HFFc6 (cell line): Measurements from ENCODE around the gene GPX7. TPM values are rescaled to one million over a fixed set of nuclear protein-coding genes. Genes with fewer than 3 reads are reported as not detected.
"Not testable (repeated sequence)": the region's sequence is repeated elsewhere in the genome, so short reads cannot be mapped to it uniquely, and the experiment has no call there.

Source experiments
- DNase-seq: peaks from one replicate; pipeline ENCODE4 v3.0.0-alpha.2; 2018
- H3K27ac Mint-ChIP-seq: 2 replicates; pipeline ENCODE4 v1.8.0; 2020; ENCODE audit warnings: mild to moderate bottlenecking, mixed read lengths
- H3K27me3 Mint-ChIP-seq: 2 replicates; pipeline ENCODE4 v1.8.0; 2021; ENCODE audit warnings: mild to moderate bottlenecking, moderate library complexity, mixed read lengths; ENCODE audit not compliant: insufficient read depth
- H3K36me3 Mint-ChIP-seq: 2 replicates; pipeline ENCODE4 v1.8.0; 2021; ENCODE audit warnings: low read depth, mixed read lengths
- H3K4me1 Mint-ChIP-seq: 2 replicates; pipeline ENCODE4 v1.8.0; 2020; ENCODE audit warnings: low read depth, mixed read lengths
- H3K4me3 Mint-ChIP-seq: 2 replicates; pipeline ENCODE4 v1.8.0; 2020; ENCODE audit warnings: mild to moderate bottlenecking, moderate library complexity, mixed read lengths
- H3K9me3 Mint-ChIP-seq: 2 replicates; pipeline ENCODE4 v1.8.0; 2020; ENCODE audit warnings: mild to moderate bottlenecking, mixed read lengths
- total RNA-seq, 6 experiments: library from RNA; stranded (reverse); fragmentation: NEBNext Ultra II Directional; extraction: Animal tissue kit (Norgen Biotek cat#: 25700); gene quantifications; 2 replicates in 1 of 6; 3 replicates in 5 of 6; pipeline ENCODE4 v1.2.3, GENCODE V29; 2021
- TF ChIP-seq, protein P1 (sequence below): fragments of 200-600 bp; sonication (generic); IDR thresholded peaks from 2 replicates; pipeline ENCODE4 v1.5.0; 2021; ENCODE audit warnings: antibody characterized with exemption, mild to moderate bottlenecking

The GPX7 gene
- total RNA-seq, 6 experiments from 2014 or later, result 15.5 to 24.6 (median 18.6) TPM

DNA sequence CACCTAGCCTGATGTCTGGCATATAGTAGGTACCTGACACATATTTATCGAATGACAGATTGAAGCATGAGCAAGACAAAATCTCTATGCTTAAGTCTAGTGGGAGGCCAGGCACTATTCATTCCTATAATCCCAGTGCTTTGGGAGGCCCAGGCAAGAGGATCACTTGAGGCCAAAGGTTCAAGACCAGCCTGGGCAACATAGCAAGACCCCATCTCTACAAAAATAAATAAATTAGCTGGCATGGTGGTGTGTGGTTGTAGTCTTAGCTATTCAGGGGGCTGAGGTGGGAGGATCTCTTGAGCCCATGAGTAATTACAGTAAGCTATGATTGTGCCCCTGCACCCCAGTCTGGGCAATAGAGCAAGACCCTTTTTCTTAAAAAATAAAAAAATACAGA lies 26.1 kb upstream of the GPX7 start:
- Mint-ChIP-seq H3K27me3 (peaks cover 7% of the 10 kb centered on the region), H3K9me3 (no peaks in the 10 kb centered on the region), H3K36me3 (no peaks in the 10 kb centered on the region), H3K4me1 (peaks cover 31% of the 10 kb centered on the region), H3K4me3 (no peak overlapping the region), H3K27ac (no peak overlapping the region)
- no peak for DNase-seq
- TF ChIP-seq, protein P1, sequence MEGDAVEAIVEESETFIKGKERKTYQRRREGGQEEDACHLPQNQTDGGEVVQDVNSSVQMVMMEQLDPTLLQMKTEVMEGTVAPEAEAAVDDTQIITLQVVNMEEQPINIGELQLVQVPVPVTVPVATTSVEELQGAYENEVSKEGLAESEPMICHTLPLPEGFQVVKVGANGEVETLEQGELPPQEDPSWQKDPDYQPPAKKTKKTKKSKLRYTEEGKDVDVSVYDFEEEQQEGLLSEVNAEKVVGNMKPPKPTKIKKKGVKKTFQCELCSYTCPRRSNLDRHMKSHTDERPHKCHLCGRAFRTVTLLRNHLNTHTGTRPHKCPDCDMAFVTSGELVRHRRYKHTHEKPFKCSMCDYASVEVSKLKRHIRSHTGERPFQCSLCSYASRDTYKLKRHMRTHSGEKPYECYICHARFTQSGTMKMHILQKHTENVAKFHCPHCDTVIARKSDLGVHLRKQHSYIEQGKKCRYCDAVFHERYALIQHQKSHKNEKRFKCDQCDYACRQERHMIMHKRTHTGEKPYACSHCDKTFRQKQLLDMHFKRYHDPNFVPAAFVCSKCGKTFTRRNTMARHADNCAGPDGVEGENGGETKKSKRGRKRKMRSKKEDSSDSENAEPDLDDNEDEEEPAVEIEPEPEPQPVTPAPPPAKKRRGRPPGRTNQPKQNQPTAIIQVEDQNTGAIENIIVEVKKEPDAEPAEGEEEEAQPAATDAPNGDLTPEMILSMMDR, result no peak

DNA sequence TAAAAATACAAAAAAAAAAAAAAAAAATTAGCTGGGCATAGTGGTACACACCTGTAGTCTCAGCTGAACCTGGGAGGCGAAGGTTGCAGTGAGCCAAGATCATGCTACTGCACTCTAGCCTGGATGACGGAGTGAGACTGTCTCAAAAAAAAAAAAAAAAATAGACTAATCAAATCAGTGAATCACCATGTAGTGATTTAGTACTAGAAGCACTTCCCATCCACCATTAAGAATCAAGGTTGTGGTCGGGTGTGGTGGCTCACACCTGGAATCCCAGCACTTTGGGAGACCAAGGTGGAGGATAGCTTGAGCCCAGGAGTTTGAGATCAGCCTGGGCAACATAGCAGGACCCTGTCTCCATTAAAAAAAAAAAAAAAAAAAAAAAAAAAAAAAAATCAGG lies 24.1 kb upstream of the GPX7 start:
- H3K9me3 Mint-ChIP-seq, DNase-seq, H3K27ac Mint-ChIP-seq, H3K36me3 Mint-ChIP-seq, H3K4me3 Mint-ChIP-seq: not testable (repeated sequence)
- H3K27me3 Mint-ChIP-seq, result peaks cover 12% of the 10 kb centered on the region
- H3K4me1 Mint-ChIP-seq, result peaks cover 31% of the 10 kb centered on the region

GRCh38 chr1:52579415-52579814 lies 22.8 kb upstream of the GPX7 start:
- peak; percentile 41 for DNase-seq
- H3K27ac Mint-ChIP-seq, result no peak overlapping the region; the same call in 1 of the 2 replicates
- no peak overlapping the region for H3K4me3 Mint-ChIP-seq
- TF ChIP-seq, protein P1, result no peak
- no peaks in the 10 kb centered on the region for H3K36me3 Mint-ChIP-seq
- peaks cover 12% of the 10 kb centered on the region for H3K27me3 Mint-ChIP-seq
- H3K4me1 Mint-ChIP-seq, result peaks cover 26% of the 10 kb centered on the region
- H3K9me3 Mint-ChIP-seq, result no peaks in the 10 kb centered on the region

GRCh38 chr1:52580283-52580682 lies 21.9 kb upstream of the GPX7 start:
- H3K27me3 Mint-ChIP-seq, result peaks cover 15% of the 10 kb centered on the region
- no peak overlapping the region for H3K4me3 Mint-ChIP-seq
- no peaks in the 10 kb centered on the region for H3K9me3 Mint-ChIP-seq
- DNase-seq, result no peak
- H3K36me3 Mint-ChIP-seq, result no peaks in the 10 kb centered on the region
- TF ChIP-seq, protein P1, result no peak
- H3K4me1 Mint-ChIP-seq, result peaks cover 17% of the 10 kb centered on the region
- H3K27ac Mint-ChIP-seq, result no peak overlapping the region

DNA sequence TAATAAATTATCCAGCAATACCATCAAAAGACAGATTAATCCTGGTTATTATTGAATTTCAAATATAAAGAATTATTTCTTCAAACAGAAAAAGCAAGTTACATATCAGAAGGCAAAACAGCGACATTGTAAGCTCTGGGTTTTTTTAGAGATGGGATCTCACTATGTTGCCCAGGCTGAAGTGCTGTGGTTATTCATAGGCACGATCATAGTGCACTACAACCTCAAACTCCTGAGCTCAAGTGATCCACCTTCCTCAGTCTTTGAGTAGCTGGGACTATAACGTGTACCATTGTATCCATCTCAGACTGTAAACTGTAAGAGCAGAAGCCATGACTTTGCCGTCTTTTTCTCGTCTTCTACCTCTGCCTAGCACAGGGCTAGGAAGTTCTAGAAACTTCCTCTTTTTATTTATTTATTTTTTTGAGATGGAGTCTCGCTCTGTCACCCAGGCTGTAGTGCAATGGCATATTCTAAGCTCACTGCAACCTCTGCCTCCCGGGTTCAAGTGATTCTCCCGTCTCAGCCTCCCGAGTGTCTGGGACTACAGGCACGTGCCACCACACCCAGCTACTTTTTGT lies 20.0 kb upstream of the GPX7 start:
- Mint-ChIP-seq H3K27me3 (peaks cover 17% of the 10 kb centered on the region), H3K4me1 (peaks cover 10% of the 10 kb centered on the region), H3K4me3 (no peak overlapping the region), H3K36me3 (no peaks in the 10 kb centered on the region), H3K27ac (no peak overlapping the region), H3K9me3 (no peaks in the 10 kb centered on the region)
- TF ChIP-seq, protein P1, result no peak
- DNase-seq, result no peak

DNA sequence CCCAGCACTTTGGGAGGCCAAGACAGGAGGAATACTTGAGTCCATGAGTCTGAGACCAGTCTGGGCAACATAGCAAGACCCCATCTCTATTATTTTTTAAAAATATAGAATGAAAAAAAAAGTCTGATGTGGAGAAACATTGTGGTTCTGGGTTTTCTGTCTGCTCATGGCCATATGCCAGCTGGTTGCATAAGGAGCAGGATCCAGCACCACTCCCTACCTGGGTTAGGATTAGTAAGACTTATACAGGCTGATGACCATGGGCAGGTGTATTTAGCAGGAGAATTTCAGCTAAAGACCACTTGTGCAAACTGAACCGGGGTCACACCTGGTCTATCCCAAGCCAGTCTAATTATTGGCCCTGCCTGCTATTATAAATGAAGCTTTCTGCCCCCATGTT lies 16.7 kb upstream of the GPX7 start:
- H3K36me3 Mint-ChIP-seq, result no peaks in the 10 kb centered on the region
- peaks cover 25% of the 10 kb centered on the region for H3K27me3 Mint-ChIP-seq
- H3K4me3 Mint-ChIP-seq, result no peak overlapping the region
- no peaks in the 10 kb centered on the region for H3K4me1 Mint-ChIP-seq
- no peaks in the 10 kb centered on the region for H3K9me3 Mint-ChIP-seq
- no peak overlapping the region for H3K27ac Mint-ChIP-seq
- TF ChIP-seq, protein P1, result no peak
- DNase-seq, result no peak
